Endothelial cell of umbilical vein (primary cell): ENCODE results near the gene CEP170. TPM values are rescaled to one million over a fixed set of nuclear protein-coding genes. Genes with fewer than 3 reads are reported as not detected.
"Not testable (repeated sequence)": the region's sequence is repeated elsewhere in the genome, so short reads cannot be mapped to it uniquely, and the experiment has no call there.

Source experiments
- BruUV-seq: library from RNA; stranded (reverse); fragments of 400-500 nt; replicated peaks from 2 replicates; lab custom pipeline; 2021; lab: Mats Ljungman, UMichigan
- CTCF ChIA-PET: fragments of 300-600, 350-600 bp; sonication (Branson Sonifier 250); formaldehyde crosslinking; loops from one replicate; lab custom pipeline; 2021; ENCODE audit warnings: antibody characterized with exemption, inconsistent platforms; lab: Charles Lee
- POLR2A ChIA-PET: fragments of 300-600, 350-600 bp; sonication (Branson Sonifier 250); formaldehyde crosslinking; loops from one replicate; lab custom pipeline; 2021; ENCODE audit warnings: antibody characterized with exemption, inconsistent platforms; lab: Charles Lee
- DNase-seq: peaks from one replicate; pipeline ENCODE4 v3.0.0-alpha.2; 2011; ENCODE audit warnings: low read depth, low spot score
- FAIRE-seq: peaks from 2 replicates; lab custom pipeline; 2011; peaks lifted over from hg19 to GRCh38; lab: Jason Lieb, UNC
- H2AFZ ChIP-seq: 2 replicates; pipeline ENCODE4 v1.6.0; 2012; ENCODE audit warnings: low read depth, low read length, control low read depth, inconsistent platforms
- H3K27ac ChIP-seq: 2 replicates; pipeline ENCODE4 v1.5.1; 2011; ENCODE audit warnings: low read depth, mild to moderate bottlenecking, control low read depth, low read length, moderate library complexity; ENCODE audit not compliant: insufficient read depth
- H3K27me3 ChIP-seq, 2 experiments: 2 replicates each; pipeline versions ENCODE4 v1.6.0 to v1.6.1; 2011; ENCODE audit warnings: low read length in 2 of 2, mixed read lengths in 1 of 2; ENCODE audit not compliant: control insufficient read depth in 2 of 2, insufficient read depth in 2 of 2
- H3K36me3 ChIP-seq, 2 experiments: 2 replicates in 1 of 2; 3 replicates in 1 of 2; pipeline ENCODE4 v1.5.1; 2011; ENCODE audit warnings: low read length in 2 of 2, mild to moderate bottlenecking in 1 of 2, moderate library complexity in 1 of 2; ENCODE audit not compliant: control insufficient read depth in 2 of 2, insufficient read depth in 2 of 2; ENCODE audit errors: extremely low read depth in 1 of 2
- H3K4me1 ChIP-seq: 3 replicates; pipeline ENCODE4 v1.5.1; 2011; ENCODE audit warnings: mild to moderate bottlenecking, low read length; ENCODE audit not compliant: control insufficient read depth, insufficient read depth; ENCODE audit errors: extremely low read depth
- H3K4me2 ChIP-seq: 2 replicates; pipeline ENCODE4 v1.6.1; 2011; ENCODE audit warnings: low read length, control low read depth, mixed read lengths; ENCODE audit not compliant: insufficient read depth
- H3K4me3 ChIP-seq, 3 experiments: fragments of 200-600 bp in 1 of 3; sonication (generic), shearing (Covaris generic) in 1 of 3; replicated peaks in 1 of 3; 2 replicates each; pipeline ENCODE4 v1.5.1; 2011 to 2016; ENCODE audit warnings: control low read depth in 3 of 3, low read length in 3 of 3, mild to moderate bottlenecking in 2 of 3, inconsistent platforms in 1 of 3, low read depth in 1 of 3, moderate library complexity in 1 of 3; ENCODE audit not compliant: insufficient read depth in 1 of 3
- H3K79me2 ChIP-seq: 2 replicates; pipeline ENCODE4 v1.6.0; 2012; ENCODE audit warnings: low read length, inconsistent platforms; ENCODE audit not compliant: control insufficient read depth, insufficient read depth
- H3K9ac ChIP-seq: replicated peaks from 2 replicates; pipeline ENCODE3; 2011; ENCODE audit warnings: low read length, control low read depth; ENCODE audit not compliant: insufficient read depth; ENCODE audit errors: extremely low read depth
- H3K9me1 ChIP-seq: replicated peaks from 3 replicates; pipeline ENCODE4 v1.6.0; 2011; ENCODE audit warnings: mild to moderate bottlenecking, low read length; ENCODE audit not compliant: control insufficient read depth, insufficient read depth; ENCODE audit errors: extremely low read depth
- H3K9me3 ChIP-seq: replicated peaks from 2 replicates; pipeline ENCODE4 v1.5.1; 2012; ENCODE audit warnings: low read length, inconsistent platforms; ENCODE audit not compliant: control insufficient read depth, insufficient read depth
- H4K20me1 ChIP-seq: replicated peaks from 2 replicates; pipeline ENCODE3; 2011; ENCODE audit warnings: mild to moderate bottlenecking, low read length; ENCODE audit not compliant: control insufficient read depth, insufficient read depth; ENCODE audit errors: extremely low read depth
- POLR2A ChIP-seq: IDR thresholded peaks from 2 replicates; pipeline ENCODE4 v1.6.1; 2012; ENCODE audit warnings: low read depth, mild to moderate bottlenecking, control low read depth, low read length
- dilution Hi-C: fragments of 300-500 bp; cut with MboI; formaldehyde crosslinking; loops from one replicate; pipeline ENCODE4 v1.15.0; 2019; ENCODE audit warnings: low sequenced_read_pairs; ENCODE audit not compliant: extremely low pct_ligation_motif_present
- intact Hi-C: fragments of 100-400 bp; cut with micrococcal nuclease; formaldehyde crosslinking; loops from one replicate; pipeline ENCODE4 v1.10.0; 2022
- polyA plus RNA-seq, 4 experiments: library from polyadenylated mRNA; depleted of rRNA in 3 of 4; stranded (reverse) in 3 of 4; unstranded in 1 of 4; fragments of >200 nt; gene quantifications; 2 replicates each; pipeline versions ENCODE4 v1.2.1 to v1.2.3, GENCODE V29; 2011 to 2012; ENCODE audit warnings: missing spikeins in 1 of 4
- total RNA-seq: library from RNA; stranded (reverse); gene quantifications from 2 replicates; pipeline ENCODE4 v1.2.3, GENCODE V29; 2021

CEP170 gene
- total and polyA plus RNA-seq, 2 donors (not counting 3 experiments of a cell fraction or from before 2014, with no cell fraction given) = 49.6 to 225 TPM

GRCh38 chr1:243213045-243213787 lies 41.9 kb downstream of the CEP170 start:
- no peaks in the 10 kb centered on the region for H3K4me1 ChIP-seq
- dilution Hi-C loops (no loop called here), intact Hi-C loops (no loop called here)
- H3K27ac ChIP-seq = no peak overlapping the region
- peaks cover 2% of the 10 kb centered on the region for H4K20me1 ChIP-seq
- H3K36me3 ChIP-seq = peaks cover 0 to 8% of the 10 kb centered on the region in 2 experiments
- no peak overlapping the region for H3K4me2 ChIP-seq
- peaks cover 2% of the 10 kb centered on the region for H3K9me1 ChIP-seq
- FAIRE-seq (no peak), DNase-seq (no peak)
- H2AFZ ChIP-seq = no peak overlapping the region
- peaks cover 59% of the 10 kb centered on the region for H3K79me2 ChIP-seq
- BruUV-seq = no TSS peak
- no peak for TF ChIP-seq POLR2A
- H3K9ac ChIP-seq = no peak overlapping the region
- ChIA-PET POLR2A (no interaction called here), CTCF (interaction anchor here (0.6 to 1.5 kb wide), 2 partner anchors 7 to 752 kb away, joined by 3 read pairs; no protein-coding TSS in a partner anchor)
- no peak overlapping the region for H3K4me3 ChIP-seq
- no peaks in the 10 kb centered on the region for H3K9me3 ChIP-seq
- H3K27me3 ChIP-seq = no peaks in the 10 kb centered on the region

- H3K9me1 ChIP-seq, H4K20me1 ChIP-seq, POLR2A ChIA-PET, intact Hi-C loops, H3K27me3 ChIP-seq, H3K4me3 ChIP-seq, BruUV-seq, dilution Hi-C loops, H3K36me3 ChIP-seq, H3K4me2 ChIP-seq, H3K9ac ChIP-seq, DNase-seq, H3K27ac ChIP-seq, H2AFZ ChIP-seq, H3K9me3 ChIP-seq, H3K4me1 ChIP-seq, FAIRE-seq: not testable (repeated sequence)
- CTCF ChIA-PET = interaction anchor here (1.2 to 1.5 kb wide), 2 partner anchors 9 to 43 kb away, joined by 3 to 4 read pairs; partner anchors contain the start of gene CEP170
- H3K79me2 ChIP-seq = peaks cover 56% of the 10 kb centered on the region
These were observed 43.1 kb downstream of the CEP170 start for GRCh38 chr1:243211984-243212383.

DNA sequence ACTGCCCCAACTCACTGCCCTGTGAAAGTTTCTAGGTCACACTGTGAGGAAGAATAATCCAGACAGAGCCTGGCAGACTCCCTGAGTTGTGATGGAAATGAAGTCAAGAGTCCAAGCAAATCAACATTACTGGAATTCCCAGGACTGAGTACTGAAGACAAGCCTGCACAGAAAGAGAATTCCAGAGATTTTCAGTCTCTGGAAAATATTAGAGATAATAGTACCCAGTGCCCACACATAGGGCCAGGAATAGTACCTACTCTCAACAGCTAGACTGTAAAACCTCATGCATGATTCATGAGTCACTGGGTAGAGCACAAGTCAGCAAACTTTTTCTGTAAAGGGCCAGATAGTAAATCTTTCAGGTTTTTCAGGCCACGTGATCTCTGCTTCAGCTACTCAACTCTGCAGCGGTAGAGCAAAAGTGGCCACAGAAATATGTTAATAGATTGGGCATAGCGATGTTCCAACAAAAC lies 50.0 kb downstream of the CEP170 start:
- intact Hi-C loops, POLR2A ChIA-PET, H3K36me3 ChIP-seq, CTCF ChIA-PET, FAIRE-seq, DNase-seq, H3K9me1 ChIP-seq, H3K4me2 ChIP-seq, H3K4me3 ChIP-seq, H3K27ac ChIP-seq, H3K9ac ChIP-seq, H3K27me3 ChIP-seq, H2AFZ ChIP-seq, H3K4me1 ChIP-seq, BruUV-seq, dilution Hi-C loops, H4K20me1 ChIP-seq, H3K9me3 ChIP-seq: not testable (repeated sequence)
- H3K79me2 ChIP-seq = peaks cover 49% of the 10 kb centered on the region

- H3K9me3 ChIP-seq, POLR2A ChIA-PET, H3K27me3 ChIP-seq, dilution Hi-C loops, H4K20me1 ChIP-seq, CTCF ChIA-PET, H3K4me1 ChIP-seq, FAIRE-seq, intact Hi-C loops, H3K4me2 ChIP-seq, H3K9ac ChIP-seq, H3K36me3 ChIP-seq, BruUV-seq, H3K27ac ChIP-seq, H2AFZ ChIP-seq, DNase-seq, H3K9me1 ChIP-seq, H3K4me3 ChIP-seq: not testable (repeated sequence)
- H3K79me2 ChIP-seq = peaks cover 47% of the 10 kb centered on the region
These were observed 50.7 kb downstream of the CEP170 start for GRCh38 chr1:243204336-243204735.
